Nephron (organoid): Measurements from ENCODE around the gene STAT5B.
A peak's percentile ranks its signal among the peaks of the same experiment; 100 is the strongest.

Experiments used
- H3K27ac Mint-ChIP-seq, 3 experiments: 2 replicates each; pipeline ENCODE4 v1.8.0; 2020; ENCODE audit warnings: mixed read lengths in 3 of 3, mild to moderate bottlenecking in 2 of 3, moderate library complexity in 1 of 3
- H3K27me3 Mint-ChIP-seq: 2 replicates; pipeline ENCODE4 v1.8.0; 2021; ENCODE audit warnings: low read depth, mild to moderate bottlenecking, moderate library complexity, mixed read lengths
- H3K36me3 Mint-ChIP-seq: 2 replicates; pipeline ENCODE4 v1.8.0; 2020; ENCODE audit warnings: low read depth, mixed read lengths
- H3K4me1 Mint-ChIP-seq: 2 replicates; pipeline ENCODE4 v1.8.0; 2020; ENCODE audit warnings: mixed read lengths
- H3K4me3 Mint-ChIP-seq, 3 experiments: 2 replicates each; pipeline ENCODE4 v1.8.0; 2020; ENCODE audit warnings: mild to moderate bottlenecking in 3 of 3, mixed read lengths in 3 of 3, moderate library complexity in 2 of 3
- H3K9me3 Mint-ChIP-seq: 2 replicates; pipeline ENCODE4 v1.8.0; 2020; ENCODE audit warnings: mixed read lengths
- CTCF ChIP-seq, 3 experiments: fragments of 200-600 bp; sonication (generic); IDR thresholded peaks; one replicate each; pipeline ENCODE4 v1.5.0; 2021; ENCODE audit warnings: antibody characterized with exemption in 3 of 3; ENCODE audit not compliant: unreplicated experiment in 3 of 3

Gene STAT5B

GRCh38 chr17:42312285-42313130 is 36.3 kb upstream of the STAT5B start:
- Mint-ChIP-seq H3K27me3 (no peaks in the 10 kb centered on the region), H3K36me3 (peaks cover 22% of the 10 kb centered on the region), H3K4me1 (peaks cover 40% of the 10 kb centered on the region)

GRCh38 chr17:42312035-42312284 is 35.8 kb upstream of the STAT5B start:
- peak overlapping the region; percentile 58 to 78 (median 76) for H3K4me3 Mint-ChIP-seq
- peak overlapping the region; percentile 96 to 98 (median 98) for H3K27ac Mint-ChIP-seq
- H3K9me3 Mint-ChIP-seq = no peaks in the 10 kb centered on the region
- TF ChIP-seq CTCF (IDR thresholded peaks at IDR 0.05; ENCODE audit: unreplicated experiment in 3 of 3) = no peak
- no peaks in the 10 kb centered on the region for H3K27me3 Mint-ChIP-seq
- H3K4me1 Mint-ChIP-seq = peaks cover 40% of the 10 kb centered on the region
- peaks cover 18% of the 10 kb centered on the region for H3K36me3 Mint-ChIP-seq

More at GRCh38 chr17:42312285-42313130, 36.3 kb upstream of the STAT5B start:
- Mint-ChIP-seq H3K4me3 (peak overlapping the region; percentile 58 to 78 (median 76)), H3K9me3 (no peaks in the 10 kb centered on the region), H3K27ac (peak overlapping the region; percentile 96 to 98 (median 98))
- peak; percentile 50 to 63 (median 54) for TF ChIP-seq CTCF (IDR thresholded peaks at IDR 0.05; ENCODE audit: unreplicated experiment in 3 of 3)

DNA sequence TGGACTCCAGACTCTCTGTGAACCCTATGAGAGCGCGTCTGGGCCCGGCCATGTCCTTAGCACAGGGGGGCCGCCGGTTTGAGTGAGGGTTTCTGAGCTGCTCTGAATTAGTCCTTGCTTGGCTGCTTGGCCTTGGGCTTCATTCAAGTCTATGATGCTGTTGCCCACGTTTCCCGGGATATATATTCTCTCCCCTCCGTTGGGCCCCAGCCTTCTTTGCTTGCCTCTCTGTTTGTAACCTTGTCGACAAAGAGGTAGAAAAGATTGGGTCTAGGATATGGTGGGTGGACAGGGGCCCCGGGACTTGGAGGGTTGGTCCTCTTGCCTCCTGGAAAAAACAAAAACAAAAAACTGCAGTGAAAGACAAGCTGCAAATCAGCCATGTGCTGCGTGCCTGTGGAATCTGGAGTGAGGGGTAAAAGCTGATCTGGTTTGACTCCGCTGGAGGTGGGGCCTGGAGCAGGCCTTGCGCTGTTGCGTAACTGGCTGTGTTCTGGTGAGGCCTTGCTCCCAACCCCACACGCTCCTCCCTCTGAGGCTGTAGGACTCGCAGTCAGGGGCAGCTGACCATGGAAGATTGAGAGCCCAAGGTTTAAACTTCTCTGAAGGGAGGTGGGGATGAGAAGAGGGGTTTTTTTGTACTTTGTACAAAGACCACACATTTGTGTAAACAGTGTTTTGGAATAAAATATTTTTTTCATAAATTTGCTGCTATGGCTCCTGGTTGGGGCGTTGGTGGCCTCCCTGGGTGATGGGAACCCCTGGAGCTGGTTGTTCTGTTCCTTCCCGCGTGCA is 35.2 kb upstream of the STAT5B start:
- H3K36me3 Mint-ChIP-seq = peaks cover 13% of the 10 kb centered on the region
- no peak for TF ChIP-seq CTCF (IDR thresholded peaks at IDR 0.05; ENCODE audit: unreplicated experiment in 3 of 3)

GRCh38 chr17:42310787-42311215 is 34.6 kb upstream of the STAT5B start:
- H3K27ac Mint-ChIP-seq = peak overlapping the region; percentile 96 to 98 (median 98)
- peaks cover 44% of the 10 kb centered on the region for H3K4me1 Mint-ChIP-seq
- H3K36me3 Mint-ChIP-seq = peaks cover 12% of the 10 kb centered on the region
- H3K27me3 Mint-ChIP-seq = no peaks in the 10 kb centered on the region
- H3K9me3 Mint-ChIP-seq = no peaks in the 10 kb centered on the region
- TF ChIP-seq CTCF (IDR thresholded peaks at IDR 0.05; ENCODE audit: unreplicated experiment in 3 of 3) = no peak
- H3K4me3 Mint-ChIP-seq = peak overlapping the region in 2 of 3 experiments; percentile 76 to 78

More for the DNA sequence above, 35.2 kb upstream of the STAT5B start:
- Mint-ChIP-seq H3K4me1 (peaks cover 40% of the 10 kb centered on the region), H3K27me3 (no peaks in the 10 kb centered on the region), H3K27ac (peak overlapping the region; percentile 96 to 98 (median 98)), H3K4me3 (peak overlapping the region; percentile 75 to 78 (median 76)), H3K9me3 (no peaks in the 10 kb centered on the region)

DNA sequence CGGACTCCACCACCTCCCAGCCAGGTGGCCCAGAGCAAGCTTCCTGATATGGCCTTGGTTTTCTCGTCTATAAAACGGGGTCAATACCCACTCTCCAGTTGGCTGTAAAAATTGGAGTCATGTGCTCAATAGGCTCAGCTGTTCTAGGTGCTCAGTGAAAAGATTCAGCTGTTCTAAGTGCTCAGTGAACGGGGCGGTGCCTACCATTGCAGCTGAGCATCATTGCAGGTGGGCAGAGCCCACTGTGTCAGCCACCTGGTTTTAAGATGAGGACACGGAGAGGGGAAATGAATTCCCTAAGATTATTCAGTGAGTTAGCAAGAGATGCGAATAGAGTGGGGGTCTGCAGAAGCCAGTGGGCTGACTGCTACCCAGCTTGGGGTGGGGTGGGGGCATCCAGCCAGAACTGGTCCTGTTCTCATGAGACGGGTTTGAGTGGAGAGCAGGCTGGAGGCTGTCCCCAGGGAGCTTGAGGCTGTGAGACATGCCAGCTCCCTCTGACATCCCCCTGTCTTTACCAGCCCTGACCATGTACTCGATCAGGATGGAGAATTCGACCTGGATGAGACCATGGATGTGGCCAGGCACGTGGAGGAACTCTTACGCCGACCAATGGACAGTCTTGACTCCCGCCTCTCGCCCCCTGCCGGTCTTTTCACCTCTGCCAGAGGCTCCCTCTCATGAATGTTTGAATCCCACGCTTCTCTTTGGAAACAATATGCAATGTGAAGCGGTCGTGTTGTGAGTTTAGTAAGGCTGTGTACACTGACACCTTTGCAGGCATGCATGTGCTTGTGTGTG is 34.0 kb upstream of the STAT5B start:
- H3K27me3 Mint-ChIP-seq = no peaks in the 10 kb centered on the region
- peak overlapping the region in 2 of 3 experiments; percentile 30 to 78 for H3K4me3 Mint-ChIP-seq
- no peak for TF ChIP-seq CTCF (IDR thresholded peaks at IDR 0.05; ENCODE audit: unreplicated experiment in 3 of 3)
- H3K36me3 Mint-ChIP-seq = peaks cover 5% of the 10 kb centered on the region
- H3K4me1 Mint-ChIP-seq = peaks cover 45% of the 10 kb centered on the region
- H3K9me3 Mint-ChIP-seq = no peaks in the 10 kb centered on the region
- H3K27ac Mint-ChIP-seq = peak overlapping the region; percentile 96 to 98 (median 98)
